HG02885 (cell line): ENCODE results near the gene KIF13A.
"Not testable (repeated sequence)": the region's sequence is repeated elsewhere in the genome, so short reads cannot be mapped to it uniquely, and the experiment has no call there.

ENCODE experiments used
- ATAC-seq: cut with Tn5 transposase; IDR thresholded peaks from one replicate; pipeline ENCODE4 v1.9.1; 2021; ENCODE audit warnings: mild to moderate bottlenecking; ENCODE audit not compliant: unreplicated experiment, poor library complexity

The KIF13A gene

DNA sequence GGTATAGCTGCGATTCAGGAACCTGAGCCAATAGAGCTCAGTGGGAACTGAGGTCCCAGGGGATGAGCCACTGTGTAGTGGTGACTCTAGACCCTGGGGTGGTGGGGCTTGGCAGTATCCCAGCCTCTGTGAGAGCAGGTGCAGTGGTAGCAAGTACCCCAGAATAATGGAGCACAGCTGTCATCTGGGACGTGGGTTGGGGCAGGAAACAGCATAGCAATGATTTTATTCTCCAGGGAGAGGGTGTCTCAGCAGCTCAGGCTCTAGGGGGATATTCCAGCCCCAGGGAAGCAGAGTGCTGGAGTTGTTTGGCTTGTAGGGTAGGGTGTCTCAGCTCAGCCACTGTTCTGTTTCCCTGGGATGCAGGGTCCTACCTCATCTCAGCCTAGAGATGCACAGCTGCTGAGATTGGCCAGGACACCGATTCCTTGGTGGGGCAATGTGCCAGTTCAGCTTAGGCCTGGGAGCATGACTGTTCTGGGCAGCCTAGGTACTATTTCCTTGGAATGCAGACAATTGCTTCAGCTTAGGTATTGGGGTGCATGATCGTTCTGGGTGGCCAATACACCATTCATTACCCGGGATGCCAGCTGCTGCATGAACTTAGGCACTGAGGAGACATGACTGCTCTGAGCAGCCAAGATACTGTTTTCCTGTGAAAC is 246.7 kb downstream of the KIF13A start:
- no peak for ATAC-seq

DNA sequence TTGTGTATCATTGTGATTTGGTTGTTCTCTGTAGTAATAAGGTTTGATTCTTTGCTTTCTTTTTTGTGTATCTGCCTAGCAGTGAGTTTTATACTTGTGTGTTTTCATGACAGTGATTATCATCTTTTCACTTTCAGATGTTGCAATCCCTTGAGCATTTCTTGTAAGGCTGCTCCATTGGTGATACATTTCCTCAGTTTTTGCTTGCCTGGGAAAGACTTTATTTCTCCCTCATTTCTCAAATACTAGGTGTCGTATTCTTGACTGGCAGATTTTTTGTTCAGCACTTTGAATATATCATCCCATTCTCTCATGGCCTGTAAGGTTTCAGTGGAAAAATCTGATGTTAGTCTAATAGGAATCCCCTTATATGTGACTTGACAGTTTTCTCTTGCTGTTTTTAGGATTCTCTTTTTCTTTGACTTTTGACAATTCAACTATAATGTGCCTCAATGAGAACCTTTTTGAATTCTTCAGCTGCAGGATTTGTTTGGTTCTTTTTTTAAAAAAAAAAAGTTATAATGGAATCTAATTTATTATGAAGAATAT is 249.7 kb downstream of the KIF13A start:
- no peak for ATAC-seq

- ATAC-seq, result not testable (repeated sequence)
Measured at GRCh38 chr6:17735311-17735710, 252.1 kb downstream of the KIF13A start.

- ATAC-seq, result no peak
Measured at GRCh38 chr6:17730078-17730704, 257.2 kb downstream of the KIF13A start.

- ATAC-seq, result no peak
Measured at GRCh38 chr6:17729223-17730077, 258.0 kb downstream of the KIF13A start.

- no peak for ATAC-seq
Measured at GRCh38 chr6:17728551-17729222, 258.7 kb downstream of the KIF13A start.

DNA sequence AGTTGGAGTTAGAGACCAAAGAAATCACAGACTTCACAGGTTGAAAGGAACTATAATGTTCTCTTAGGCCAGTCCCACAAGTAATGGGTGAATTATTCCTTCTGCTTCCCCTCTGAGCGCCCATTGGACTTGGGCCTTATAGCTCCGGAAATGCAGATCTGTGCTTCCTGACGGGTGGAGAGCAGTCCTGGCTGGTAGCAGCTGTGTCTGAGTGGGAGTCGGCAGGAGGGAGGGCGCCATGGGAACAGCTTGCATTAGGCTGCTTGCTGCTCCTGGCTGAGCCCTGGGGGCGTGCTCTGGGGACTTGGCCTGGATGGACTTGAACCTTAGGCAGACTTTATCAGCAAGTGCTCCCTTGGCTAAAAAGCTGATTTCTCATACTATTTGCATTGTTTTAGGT is 262.4 kb downstream of the KIF13A start:
- no peak for ATAC-seq

- no peak for ATAC-seq
Measured at GRCh38 chr6:17724341-17724740, 263.1 kb downstream of the KIF13A start.

DNA sequence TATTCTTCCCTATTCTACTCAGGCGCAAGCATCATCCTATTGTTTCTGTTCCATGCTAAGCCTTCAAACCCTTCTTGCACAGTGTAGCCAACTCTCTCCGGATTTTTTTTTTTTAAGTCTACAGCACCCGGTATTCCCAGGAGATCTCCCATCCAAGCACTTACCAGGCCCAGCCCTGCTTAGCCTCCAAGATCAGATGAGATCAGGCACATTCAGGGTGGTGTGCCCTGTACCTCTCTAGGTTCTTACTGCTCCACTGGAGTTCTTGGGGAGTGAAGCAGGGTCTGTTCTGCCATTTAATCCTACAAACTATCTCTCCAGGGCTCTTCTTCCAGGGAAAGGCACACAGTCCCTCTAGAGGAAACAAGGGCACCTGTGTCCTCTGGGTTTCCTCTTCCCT is 265.8 kb downstream of the KIF13A start:
- no peak for ATAC-seq

- no peak for ATAC-seq
Measured at GRCh38 chr6:17719323-17720041, 268.0 kb downstream of the KIF13A start.

- ATAC-seq, result no peak
Measured at GRCh38 chr6:17716221-17716620, 271.2 kb downstream of the KIF13A start.

DNA sequence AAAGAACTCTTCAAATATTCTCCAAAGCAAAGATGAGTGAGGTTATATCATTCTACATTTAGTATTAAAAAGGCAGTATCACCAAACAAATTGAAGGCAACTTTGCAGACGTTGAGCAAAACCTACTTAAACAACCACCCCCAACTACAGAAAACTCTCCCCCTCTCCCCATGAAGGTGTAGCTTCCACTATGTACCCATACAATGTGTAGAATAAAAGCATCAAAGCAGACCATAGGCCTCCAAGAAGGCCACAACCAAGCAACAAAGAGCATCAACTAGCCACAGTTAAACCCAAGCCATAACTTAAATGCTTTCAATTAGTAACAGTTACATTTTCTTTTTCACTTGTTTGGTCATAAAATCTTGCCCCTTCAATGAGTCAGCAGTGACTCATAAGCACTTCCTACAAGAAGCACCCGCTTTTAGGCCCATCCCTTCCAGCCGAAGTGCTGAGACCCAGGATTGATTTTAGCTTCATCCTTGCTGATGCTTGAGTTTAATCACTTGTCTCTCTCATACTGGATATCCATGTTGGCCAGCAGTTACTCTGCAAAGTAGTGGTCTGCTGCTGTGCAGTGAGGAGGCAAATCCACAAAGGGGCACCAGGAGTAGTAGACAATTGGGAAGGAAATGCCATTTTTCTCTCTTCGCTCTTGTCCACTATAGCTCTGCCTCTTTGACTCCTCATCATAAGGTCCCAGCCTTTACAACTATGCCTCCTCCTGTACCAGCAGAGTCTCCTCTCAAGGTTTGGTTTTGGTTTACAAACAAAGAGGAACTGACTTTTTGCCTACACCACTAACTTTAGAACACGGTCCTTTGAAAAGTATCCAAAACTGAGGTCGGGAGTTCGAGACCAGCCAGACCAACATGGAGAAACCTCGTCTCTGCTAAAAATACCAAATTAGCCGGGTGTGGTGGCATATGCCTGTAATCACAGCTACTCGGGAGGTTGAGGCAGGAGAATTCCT is 272.3 kb downstream of the KIF13A start:
- ATAC-seq, result peak; percentile 82

DNA sequence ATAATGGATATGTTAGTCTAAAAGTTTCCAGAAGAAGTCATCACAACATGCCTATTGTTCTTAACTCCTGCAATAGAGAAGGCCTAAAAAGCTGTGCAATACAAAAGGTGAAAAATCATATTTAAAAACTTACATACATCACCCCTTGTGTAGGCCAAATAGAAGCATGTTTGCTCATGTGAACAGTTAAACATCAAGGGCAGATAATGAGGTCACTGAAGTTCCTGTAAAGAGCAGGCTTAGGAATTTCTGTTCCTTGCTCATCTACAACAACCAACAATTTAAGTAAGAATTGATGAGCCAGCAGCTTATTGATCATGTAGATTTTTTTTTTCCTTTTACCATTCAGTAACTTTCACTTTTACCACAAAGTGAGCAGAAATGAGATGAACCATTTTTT is 273.3 kb downstream of the KIF13A start:
- ATAC-seq, result no peak

DNA sequence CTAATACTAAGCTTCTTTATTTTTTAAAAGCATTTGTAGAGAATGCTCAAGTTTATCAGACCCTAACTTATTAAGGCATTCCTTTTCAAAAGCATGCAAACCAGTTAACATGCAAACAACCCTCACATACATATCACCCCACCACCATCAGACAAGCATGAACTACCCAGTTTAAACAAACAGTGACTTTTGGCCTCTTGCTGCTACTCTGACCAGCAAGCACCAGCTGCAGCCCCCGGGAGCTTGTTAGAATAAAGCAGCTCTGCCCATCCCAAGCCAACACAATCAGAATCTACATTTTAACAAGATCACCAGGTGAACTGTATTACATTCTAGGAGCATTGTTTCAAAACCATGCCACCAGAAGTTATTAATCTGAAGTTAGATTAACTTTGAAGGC is 274.9 kb downstream of the KIF13A start:
- no peak for ATAC-seq

- no peak for ATAC-seq
Measured at GRCh38 chr6:17710331-17710730, 277.1 kb downstream of the KIF13A start.

GRCh38 chr6:17709476-17709875 is 278.0 kb downstream of the KIF13A start:
- ATAC-seq, result no peak
